NCI-H2081 treated with DMSO at 0.1 percent for 48 hours (cell line): ENCODE results near the gene EEF1A2.
"Not testable (repeated sequence)": the region's sequence is repeated elsewhere in the genome, so short reads cannot be mapped to it uniquely, and the experiment has no call there.

ENCODE experiments used
- DNase-seq: peaks from one replicate; lab custom pipeline; 2025; lab: John Stamatoyannopoulos, UW

Gene EEF1A2

GRCh38 chr20:63484651-63485403 is 14.1 kb downstream of the EEF1A2 start:
- DNase-seq, result no peak

- no peak for DNase-seq
These were observed 14.6 kb downstream of the EEF1A2 start for GRCh38 chr20:63484236-63484635.

GRCh38 chr20:63483834-63484233 is 15.0 kb downstream of the EEF1A2 start:
- no peak for DNase-seq

GRCh38 chr20:63482021-63482587 is 16.8 kb downstream of the EEF1A2 start:
- DNase-seq, result no peak

- no peak for DNase-seq
These were observed 17.4 kb downstream of the EEF1A2 start for GRCh38 chr20:63481503-63481902.

GRCh38 chr20:63479695-63480419 is 19.0 kb downstream of the EEF1A2 start:
- DNase-seq, result not testable (repeated sequence)

- DNase-seq, result no peak
These were observed 20.3 kb downstream of the EEF1A2 start for GRCh38 chr20:63478346-63479302.

GRCh38 chr20:63477944-63478343 is 20.9 kb downstream of the EEF1A2 start:
- DNase-seq, result no peak

- DNase-seq, result no peak
These were observed 21.7 kb downstream of the EEF1A2 start for GRCh38 chr20:63477061-63477616.

- DNase-seq, result no peak
These were observed 23.7 kb downstream of the EEF1A2 start for GRCh38 chr20:63475209-63475608.

- DNase-seq, result no peak
These were observed 25.1 kb downstream of the EEF1A2 start for GRCh38 chr20:63473555-63474449.

GRCh38 chr20:63472862-63473390 is 26.0 kb downstream of the EEF1A2 start:
- no peak for DNase-seq

- no peak for DNase-seq
These were observed 26.7 kb downstream of the EEF1A2 start, which contains the start of gene KCNQ2 for GRCh38 chr20:63471981-63472831. TSS of gene KCNQ2 (minus strand) at chr20:63472655. CDS start at chr20:63472463, 192 bp downstream.

- DNase-seq, result no peak
These were observed 27.2 kb downstream of the EEF1A2 start for GRCh38 chr20:63471717-63471980.

- no peak for DNase-seq
These were observed 27.7 kb downstream of the EEF1A2 start for GRCh38 chr20:63471002-63471716.

- no peak for DNase-seq
These were observed 28.5 kb downstream of the EEF1A2 start for GRCh38 chr20:63470410-63470809.

GRCh38 chr20:63469713-63470101 is 29.2 kb downstream of the EEF1A2 start:
- no peak for DNase-seq

- no peak for DNase-seq
These were observed 29.7 kb downstream of the EEF1A2 start for GRCh38 chr20:63469019-63469712.
